NT2/D1 (cell line): ENCODE measurements around the gene NAE1.

Experiments
- DNase-seq: peaks from one replicate; pipeline ENCODE4 v3.0.0-alpha.2; 2011; ENCODE audit warnings: low read depth, low spot score
- H3K27me3 ChIP-seq: 2 replicates; pipeline ENCODE4 v1.6.0; 2011; ENCODE audit warnings: mild to moderate bottlenecking; ENCODE audit not compliant: insufficient read length, insufficient read depth
- H3K36me3 ChIP-seq: 2 replicates; pipeline ENCODE4 v1.6.1; 2011; ENCODE audit warnings: mild to moderate bottlenecking, low read length, mixed read lengths; ENCODE audit not compliant: insufficient read depth, insufficient read length
- H3K4me1 ChIP-seq: 2 replicates; pipeline ENCODE4 v1.5.1; 2011; ENCODE audit not compliant: insufficient read depth, insufficient read length
- H3K4me3 ChIP-seq: 2 replicates; pipeline ENCODE4 v1.5.1; 2011; ENCODE audit warnings: low read depth; ENCODE audit not compliant: insufficient read length
- H3K9ac ChIP-seq: 2 replicates; pipeline ENCODE4 v1.6.0; 2011; ENCODE audit warnings: low read depth; ENCODE audit not compliant: insufficient read length
- H3K9me3 ChIP-seq: 2 replicates; pipeline ENCODE4 v1.5.1; 2011; ENCODE audit warnings: mild to moderate bottlenecking, low read length; ENCODE audit not compliant: insufficient read depth
- SUZ12 ChIP-seq: IDR thresholded peaks from 2 replicates; pipeline ENCODE4 v1.6.1; 2011; ENCODE audit not compliant: insufficient read length, insufficient read depth; ENCODE audit errors: extremely low read depth
- YY1 ChIP-seq: IDR thresholded peaks from 2 replicates; pipeline ENCODE4 v1.6.1; 2011; ENCODE audit not compliant: insufficient read length, insufficient read depth
- ZNF274 ChIP-seq: IDR thresholded peaks from 2 replicates; pipeline ENCODE4 v1.6.1; 2011; ENCODE audit warnings: mild to moderate bottlenecking, low read depth, low read length

NAE1 gene

DNA sequence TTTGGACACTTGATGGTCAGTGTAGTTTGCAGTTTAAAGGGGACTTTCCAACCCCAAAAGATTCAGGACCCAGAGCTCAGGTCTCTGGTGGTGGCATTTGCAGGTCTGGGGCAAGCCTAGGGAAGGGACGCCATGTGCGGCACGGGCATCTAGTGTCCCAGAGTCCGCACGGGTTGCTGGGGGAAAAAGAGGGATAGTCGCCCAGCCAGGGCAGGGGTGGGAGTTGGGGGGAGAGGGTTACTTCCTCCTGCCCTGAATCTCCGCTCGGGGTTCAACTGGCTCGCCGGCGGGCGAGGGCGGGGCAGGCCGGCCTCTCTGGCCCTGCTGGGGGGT, 13.2 kb upstream of the NAE1 start:
- Histone ChIP-seq H3K4me3 (peak overlapping the region; percentile 63), H3K9me3 (no peaks in the 10 kb centered on the region), H3K9ac (no peak overlapping the region), H3K36me3 (no peaks in the 10 kb centered on the region), H3K4me1 (peaks cover 7% of the 10 kb centered on the region), H3K27me3 (peaks cover 73% of the 10 kb centered on the region)
- no peak for DNase-seq
- TF ChIP-seq ZNF274 (no peak), YY1 (no peak), SUZ12 (no peak)

DNA sequence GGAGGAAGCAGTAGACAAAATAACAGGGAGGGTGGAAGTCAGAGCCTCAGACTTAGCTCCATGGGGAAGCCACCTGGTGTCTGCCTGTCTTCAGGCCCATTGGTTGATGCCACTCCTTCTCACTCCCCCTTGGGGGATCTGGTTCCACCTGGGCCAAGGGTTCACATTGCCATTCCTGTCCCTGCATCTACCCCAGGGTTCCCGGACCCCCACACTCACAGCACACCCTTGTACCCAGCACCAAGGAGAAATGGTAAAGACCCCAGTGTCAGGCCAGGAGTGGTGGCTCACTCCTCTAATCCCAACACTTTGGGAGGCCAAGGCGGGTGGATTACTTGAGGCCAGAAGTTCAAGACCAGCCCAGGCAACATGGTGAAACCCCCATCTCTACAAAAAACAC, 12.4 kb upstream of the NAE1 start:
- Histone ChIP-seq H3K4me1 (peaks cover 5% of the 10 kb centered on the region), H3K4me3 (no peak overlapping the region), H3K9ac (no peak overlapping the region), H3K36me3 (no peaks in the 10 kb centered on the region), H3K27me3 (peaks cover 73% of the 10 kb centered on the region), H3K9me3 (no peaks in the 10 kb centered on the region)
- DNase-seq, result no peak
- no peak for TF ChIP-seq YY1
- TF ChIP-seq ZNF274, result no peak
- no peak for TF ChIP-seq SUZ12

DNA sequence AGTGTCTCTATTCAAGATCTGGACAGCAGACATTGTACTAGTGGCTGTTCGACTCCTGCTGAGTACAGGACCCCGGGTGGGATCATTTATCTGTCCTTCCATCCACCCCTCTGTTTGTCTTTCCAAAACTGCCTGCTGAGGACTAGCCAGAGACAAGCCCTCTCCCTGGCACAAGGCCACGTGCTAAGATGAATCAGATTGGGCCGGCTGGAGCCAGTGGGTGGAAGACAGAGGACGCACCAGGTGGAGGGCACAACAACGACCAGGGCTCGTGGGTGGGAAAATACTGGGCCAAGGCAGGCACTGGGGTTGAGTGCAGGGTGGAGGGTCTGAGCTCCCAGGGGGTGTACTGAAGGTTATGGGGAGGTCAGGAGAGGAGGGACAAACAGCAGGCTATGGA, 12.0 kb upstream of the NAE1 start:
- Histone ChIP-seq H3K4me3 (no peak overlapping the region), H3K9me3 (no peaks in the 10 kb centered on the region), H3K9ac (no peak overlapping the region), H3K4me1 (peaks cover 5% of the 10 kb centered on the region), H3K27me3 (peaks cover 71% of the 10 kb centered on the region), H3K36me3 (no peaks in the 10 kb centered on the region)
- no peak for DNase-seq
- TF ChIP-seq SUZ12 (no peak), YY1 (no peak), ZNF274 (no peak)

DNA sequence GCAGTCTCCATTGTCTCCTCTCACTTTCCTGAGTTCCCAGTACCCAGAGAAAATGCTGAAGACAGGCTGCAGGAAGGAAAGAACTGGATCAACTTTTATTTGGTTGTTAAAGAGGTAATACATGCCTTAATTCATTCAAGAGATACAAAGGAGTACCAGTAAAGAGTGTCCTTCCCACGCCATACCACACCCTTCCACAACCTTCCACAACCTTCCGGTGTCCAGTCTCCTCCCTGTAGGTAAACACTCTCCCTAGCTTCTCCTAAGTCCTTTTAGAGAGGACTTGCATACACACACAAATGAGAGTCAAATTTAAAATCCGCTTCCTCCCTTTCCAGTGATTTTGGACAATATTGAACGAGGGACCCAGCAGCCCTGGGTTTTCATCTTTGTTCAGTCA, 10.6 kb upstream of the NAE1 start:
- no peak overlapping the region for H3K9ac ChIP-seq
- no peak for TF ChIP-seq YY1
- no peak for TF ChIP-seq ZNF274
- TF ChIP-seq SUZ12, result no peak
- H3K27me3 ChIP-seq, result peaks cover 57% of the 10 kb centered on the region
- no peak for DNase-seq
- H3K36me3 ChIP-seq, result no peaks in the 10 kb centered on the region
- H3K9me3 ChIP-seq, result no peaks in the 10 kb centered on the region
- no peak overlapping the region for H3K4me3 ChIP-seq
- peaks cover 5% of the 10 kb centered on the region for H3K4me1 ChIP-seq

DNA sequence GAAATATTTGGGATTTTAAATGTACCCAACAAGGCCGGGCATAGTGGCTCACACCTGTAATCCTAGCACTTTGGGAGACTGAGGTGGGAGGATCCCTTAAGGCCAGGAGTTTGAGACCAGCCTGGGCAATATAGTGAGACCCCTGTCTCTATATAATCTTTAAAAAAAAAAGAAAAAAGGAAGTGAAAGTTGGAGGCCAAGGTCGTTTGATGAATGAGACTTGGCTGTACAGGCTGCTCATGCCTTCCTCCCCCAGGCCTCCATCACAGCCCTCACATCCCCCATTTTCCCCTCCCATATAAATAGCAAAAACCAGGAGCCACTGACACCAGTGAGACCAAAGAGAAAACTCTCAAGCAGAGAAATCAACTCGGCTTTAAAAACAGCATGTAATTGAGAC, 10.1 kb upstream of the NAE1 start:
- no peak overlapping the region for H3K4me3 ChIP-seq
- H3K4me1 ChIP-seq, result peaks cover 5% of the 10 kb centered on the region
- H3K36me3 ChIP-seq, result no peaks in the 10 kb centered on the region
- H3K27me3 ChIP-seq, result peaks cover 53% of the 10 kb centered on the region
- H3K9me3 ChIP-seq, result no peaks in the 10 kb centered on the region
- TF ChIP-seq ZNF274, result no peak
- TF ChIP-seq SUZ12, result no peak
- TF ChIP-seq YY1, result no peak
- no peak for DNase-seq
- H3K9ac ChIP-seq, result no peak overlapping the region

DNA sequence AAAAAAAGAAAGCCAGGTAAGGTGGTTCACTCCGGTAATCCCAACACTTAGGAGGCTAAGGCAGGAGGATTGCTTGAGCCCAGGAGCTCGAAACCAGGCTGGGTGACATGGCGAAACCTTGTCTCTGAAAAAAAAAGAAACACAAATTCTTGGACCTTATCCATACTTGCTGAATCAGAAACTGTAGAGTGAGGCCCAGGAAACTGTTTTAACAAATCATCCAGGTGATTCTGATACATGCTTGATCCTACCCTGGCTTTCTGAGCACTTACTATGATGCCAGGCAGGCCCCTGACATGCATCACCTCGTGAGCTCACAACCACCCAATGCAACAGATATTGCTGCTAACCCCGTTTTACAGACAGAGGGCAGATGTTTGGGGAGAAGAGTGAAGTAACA, 4.0 kb upstream of the NAE1 start:
- Histone ChIP-seq H3K9me3 (no peaks in the 10 kb centered on the region), H3K9ac (no peak overlapping the region), H3K4me3 (no peak overlapping the region), H3K27me3 (peaks cover 9% of the 10 kb centered on the region), H3K4me1 (no peaks in the 10 kb centered on the region), H3K36me3 (no peaks in the 10 kb centered on the region)
- no peak for TF ChIP-seq ZNF274
- TF ChIP-seq YY1, result no peak
- no peak for TF ChIP-seq SUZ12
- no peak for DNase-seq

DNA sequence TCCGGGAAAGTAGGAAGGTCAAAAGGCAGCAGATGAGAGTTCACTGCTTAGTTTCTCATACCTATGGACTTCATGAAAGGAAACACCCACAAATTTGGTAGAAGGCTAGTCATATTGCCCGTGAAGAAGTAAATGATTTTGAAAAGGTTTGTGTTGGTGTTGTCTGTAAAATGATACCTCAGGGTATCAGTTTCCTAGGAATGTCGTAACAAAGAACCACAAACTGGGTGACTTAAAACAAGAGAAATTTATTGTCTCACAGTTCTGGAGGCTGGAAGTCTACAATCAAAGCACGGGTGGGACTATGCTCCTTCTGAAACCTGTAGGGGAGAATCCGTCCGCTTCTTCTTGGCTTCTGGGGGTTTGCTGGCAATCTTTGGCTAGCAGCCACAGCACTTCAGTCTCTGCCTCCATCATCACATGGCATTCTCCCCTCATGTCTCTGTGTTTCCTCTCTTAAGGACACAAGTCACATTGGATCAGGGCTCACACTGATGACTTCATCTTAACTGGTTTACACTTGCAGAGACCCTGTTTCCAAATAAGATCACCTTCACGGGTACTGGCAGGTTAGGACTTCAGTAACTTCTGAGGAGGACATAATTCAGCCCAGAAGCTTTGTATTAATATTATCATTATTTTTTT, 2.0 kb upstream of the NAE1 start:
- Histone ChIP-seq H3K9ac (no peak overlapping the region), H3K4me3 (no peak overlapping the region), H3K9me3 (no peaks in the 10 kb centered on the region), H3K4me1 (peaks cover 3% of the 10 kb centered on the region), H3K27me3 (peaks cover 9% of the 10 kb centered on the region), H3K36me3 (peaks cover 13% of the 10 kb centered on the region)
- DNase-seq, result no peak
- TF ChIP-seq ZNF274 (no peak), SUZ12 (no peak), YY1 (no peak)
